GM23248 (cell line): ENCODE measurements around the gene COL15A1.

ENCODE experiments used
- EZH2 ChIP-seq: fragments of 200-600 bp; sonication (generic); IDR thresholded peaks from 2 replicates; pipeline ENCODE4 v1.6.1; 2018; ENCODE audit warnings: antibody characterized with exemption, mild to moderate bottlenecking; ENCODE audit not compliant: insufficient read depth, poor library complexity, severe bottlenecking
- EZH2phosphoT487 ChIP-seq: fragments of 200-600 bp; sonication (generic); IDR thresholded peaks from 2 replicates; pipeline ENCODE4 v1.6.1; 2018; ENCODE audit warnings: antibody characterized with exemption, moderate library complexity, mild to moderate bottlenecking, low read depth; ENCODE audit not compliant: insufficient read depth

- no peak for TF ChIP-seq EZH2phosphoT487
- no peak for TF ChIP-seq EZH2
These were observed 59.0 kb downstream of the COL15A1 start for GRCh38 chr9:99002706-99003105.
